NCI-H2107 (cell line): Measurements from ENCODE around the gene ATP8B3.
"Not testable (repeated sequence)": the region's sequence is repeated elsewhere in the genome, so short reads cannot be mapped to it uniquely, and the experiment has no call there.

Source experiments
- DNase-seq: peaks from one replicate; lab custom pipeline; 2025; lab: John Stamatoyannopoulos, UW

ATP8B3 gene

GRCh38 chr19:1767464-1767933 lies 44.6 kb downstream of the ATP8B3 start:
- no peak for DNase-seq

DNA sequence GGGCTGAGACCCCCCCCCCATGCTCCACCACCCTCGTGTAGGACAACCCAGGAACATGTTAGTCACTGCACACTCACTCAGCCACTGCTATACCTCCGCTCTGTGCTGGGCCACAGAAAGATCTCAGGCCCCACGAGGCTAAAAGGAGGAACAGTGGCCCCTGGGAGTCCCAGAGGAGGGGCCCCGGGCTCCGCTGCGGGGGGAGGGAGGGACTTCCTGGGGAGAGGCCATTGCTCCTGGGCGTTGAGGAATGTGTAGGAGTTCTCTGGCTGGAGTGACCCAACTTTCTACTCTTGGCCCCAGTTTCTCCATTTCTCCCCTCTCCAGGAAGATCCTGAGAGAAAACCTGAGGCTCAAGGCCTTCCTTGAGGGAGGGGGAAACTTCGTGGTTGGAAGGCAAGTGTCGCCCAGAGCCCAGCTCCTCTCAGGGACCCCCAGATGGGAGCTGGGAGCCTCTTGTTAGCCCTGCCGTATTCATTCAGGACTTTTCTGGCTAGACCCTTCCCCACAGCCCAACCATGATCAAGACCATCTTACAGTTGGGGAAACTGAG lies 45.2 kb downstream of the ATP8B3 start:
- DNase-seq: no peak

DNA sequence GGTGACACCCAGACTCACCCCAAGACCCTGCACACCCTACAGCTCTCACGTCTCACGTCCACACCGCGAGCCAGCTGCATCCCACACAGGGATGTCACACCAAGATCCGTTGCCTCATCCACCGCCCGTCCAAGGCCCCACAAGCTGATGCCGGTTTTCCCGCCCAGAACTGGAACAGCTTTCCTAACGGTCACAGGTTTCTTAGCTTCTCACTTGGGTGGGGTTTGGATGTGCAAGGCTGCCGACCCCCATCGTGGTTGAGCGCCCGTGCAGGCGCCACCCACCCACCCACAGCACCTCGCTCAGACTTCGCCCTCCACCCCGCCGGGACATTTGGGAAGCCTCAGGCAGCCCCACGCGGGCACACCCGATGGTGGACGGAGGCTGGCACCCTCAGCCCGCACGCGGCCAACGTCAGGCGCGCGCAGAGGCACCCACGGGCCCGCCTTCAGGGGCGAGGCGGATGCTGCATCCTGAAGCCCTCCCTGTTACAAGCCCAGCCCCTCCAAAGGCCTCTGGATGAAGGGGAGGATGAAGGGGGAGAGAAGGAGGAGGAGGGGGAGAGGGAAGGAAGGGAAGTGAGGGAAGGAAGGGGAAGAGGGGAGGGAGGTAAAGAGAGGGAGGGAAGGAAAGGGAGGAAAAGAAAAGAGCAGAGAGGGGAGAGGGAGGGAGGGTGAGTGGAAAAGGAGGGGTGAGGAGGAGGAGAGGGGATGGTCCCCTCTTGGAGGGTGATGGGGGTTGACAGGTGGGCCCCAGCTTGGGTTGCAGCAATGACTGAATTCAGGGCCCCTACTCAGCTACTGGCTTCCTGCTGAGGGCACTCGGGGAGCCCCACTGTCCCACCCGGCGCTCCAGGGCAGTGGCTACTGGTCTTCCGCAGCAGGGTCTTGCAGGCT lies 45.9 kb downstream of the ATP8B3 start:
- no peak for DNase-seq

- no peak for DNase-seq
Observed at GRCh38 chr19:1765232-1765903, 46.7 kb downstream of the ATP8B3 start.

DNA sequence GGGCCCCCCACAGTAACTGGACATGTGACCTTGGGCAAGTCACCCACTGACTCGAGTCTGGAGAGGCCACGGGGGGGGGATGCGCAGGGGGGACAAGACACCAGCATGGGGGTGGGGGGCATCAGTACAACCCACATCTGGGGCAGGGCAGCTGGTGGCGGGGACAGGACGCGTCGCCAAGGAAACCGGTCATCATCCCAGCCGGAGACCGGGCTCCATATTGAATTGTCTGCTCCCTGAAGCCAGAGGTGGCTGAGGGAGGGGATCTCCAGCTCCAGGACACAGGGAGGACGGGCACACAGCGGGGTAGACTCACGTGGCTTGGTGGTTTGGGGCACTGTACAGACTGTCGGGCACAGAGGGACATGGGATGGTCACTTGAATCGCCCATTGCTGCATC lies 47.3 kb downstream of the ATP8B3 start:
- no peak for DNase-seq

GRCh38 chr19:1763648-1764639 lies 48.1 kb downstream of the ATP8B3 start:
- DNase-seq: no peak

GRCh38 chr19:1762243-1763117 lies 49.6 kb downstream of the ATP8B3 start:
- DNase-seq: no peak

GRCh38 chr19:1761528-1762242 lies 50.4 kb downstream of the ATP8B3 start:
- DNase-seq: no peak

- not testable (repeated sequence) for DNase-seq
Observed at GRCh38 chr19:1760786-1761527, 51.1 kb downstream of the ATP8B3 start.

GRCh38 chr19:1760020-1760419 lies 52.1 kb downstream of the ATP8B3 start:
- no peak for DNase-seq

GRCh38 chr19:1758959-1759903 lies 52.8 kb downstream of the ATP8B3 start:
- DNase-seq: no peak

DNA sequence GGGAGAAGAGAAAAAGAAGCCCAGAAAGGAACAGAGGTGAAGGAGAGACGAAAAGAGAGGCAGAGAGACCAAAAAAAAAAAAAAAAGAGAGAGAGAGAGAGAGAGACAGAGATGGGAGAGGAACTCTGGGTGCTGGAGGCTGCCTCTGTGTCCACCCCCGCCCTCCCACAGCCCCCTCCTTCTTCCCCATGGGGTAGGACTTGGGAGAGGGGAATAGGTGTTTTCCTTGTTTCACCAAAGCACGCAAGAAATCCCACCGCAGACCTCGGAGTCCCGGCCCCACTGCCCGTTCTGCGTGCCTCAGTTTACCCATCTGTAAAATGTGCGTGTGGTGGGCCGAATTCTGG lies 53.9 kb downstream of the ATP8B3 start:
- DNase-seq: no peak

GRCh38 chr19:1757468-1758230 lies 54.4 kb downstream of the ATP8B3 start:
- DNase-seq: no peak

DNA sequence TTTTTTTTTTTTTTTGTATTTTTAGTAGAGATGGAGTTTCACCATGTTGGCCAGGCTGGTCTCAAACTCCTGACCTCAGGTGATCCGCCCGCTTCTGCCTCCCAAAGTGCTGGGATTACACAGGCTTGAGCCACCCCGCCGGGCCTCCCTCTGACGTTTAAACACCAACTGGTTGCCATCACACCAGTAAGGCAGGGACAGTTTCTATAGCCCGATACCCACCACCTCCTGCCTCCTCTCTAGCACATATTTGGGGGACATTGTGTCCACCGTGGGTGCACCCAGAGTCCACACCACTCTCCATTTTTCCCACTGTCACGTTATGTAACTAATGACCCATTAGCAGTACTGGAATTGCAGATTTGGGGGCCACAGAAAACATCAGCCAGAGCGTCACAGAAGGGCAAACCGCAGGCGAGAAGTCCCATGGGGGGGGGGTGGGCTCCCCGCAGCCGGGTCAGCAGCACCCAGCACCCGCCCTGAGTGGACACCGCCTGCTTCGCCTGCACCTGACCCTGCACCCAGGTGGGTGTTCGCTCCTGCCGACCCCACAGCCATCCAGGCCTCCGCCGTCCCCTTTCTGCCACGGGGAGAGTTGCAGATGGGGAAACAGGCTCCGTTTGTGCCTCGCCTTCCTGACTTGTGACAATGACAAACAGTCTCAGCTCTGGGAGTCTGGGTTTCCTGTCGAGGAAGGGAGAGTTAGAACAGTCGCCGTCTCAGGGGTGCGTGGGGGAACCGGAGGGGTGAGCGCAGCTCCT lies 55.2 kb downstream of the ATP8B3 start:
- DNase-seq: no peak

DNA sequence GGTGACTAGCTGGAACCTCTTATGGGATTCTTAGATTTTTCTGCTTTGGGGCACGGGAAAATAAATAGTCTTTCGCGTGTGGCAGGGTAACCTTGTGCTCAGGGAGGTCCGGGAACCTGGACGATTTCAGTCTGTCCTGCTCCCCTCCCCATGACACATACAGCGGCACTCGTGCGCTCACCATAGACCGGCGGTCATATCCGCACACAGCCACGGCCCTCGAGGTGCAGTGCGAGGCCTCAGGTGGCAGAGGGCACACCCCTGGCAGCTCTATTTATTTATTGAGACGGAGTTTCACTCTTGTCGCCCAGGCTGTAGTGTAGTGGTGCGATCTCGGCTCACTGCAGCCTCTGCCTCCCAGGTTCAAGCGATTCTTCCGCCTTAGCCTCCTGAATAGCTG lies 55.8 kb downstream of the ATP8B3 start:
- no peak for DNase-seq

DNA sequence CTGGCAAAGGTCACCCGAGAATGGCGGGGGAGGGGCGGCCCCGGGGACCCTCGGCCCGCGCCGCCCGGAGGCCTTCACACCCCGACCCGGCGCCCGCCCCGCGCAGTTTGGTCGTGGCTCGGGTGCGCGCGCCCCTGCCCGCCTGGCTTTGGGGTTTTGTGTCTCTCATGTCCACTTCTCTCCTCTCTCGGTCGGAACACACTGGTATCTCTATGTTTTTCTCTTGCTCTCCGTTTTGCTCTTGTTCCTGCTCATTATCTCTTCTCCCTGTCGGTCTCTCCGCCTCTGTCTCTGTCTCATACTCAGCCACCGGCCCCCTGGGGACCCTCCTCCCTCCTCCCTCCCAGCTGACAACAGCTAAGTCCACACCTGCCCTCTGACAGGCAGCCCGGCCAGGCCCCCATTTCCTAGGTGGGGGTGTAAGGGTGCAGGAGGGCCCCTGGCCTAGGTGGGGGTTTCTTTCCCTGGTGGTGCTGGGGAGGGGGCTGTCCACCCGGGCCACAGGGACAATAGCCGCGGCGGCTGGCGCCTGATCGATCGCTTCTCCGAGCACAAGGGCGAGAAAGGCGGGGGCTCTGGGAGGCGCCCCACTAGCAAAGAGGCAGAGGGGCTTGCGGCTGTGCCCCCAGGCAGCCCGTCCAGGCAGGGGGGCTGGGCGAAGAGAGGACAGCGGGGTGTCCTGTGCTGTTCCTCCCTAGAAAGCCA lies 56.5 kb downstream of the ATP8B3 start:
- DNase-seq: no peak
